Superior temporal gyrus (tissue), 1 donor: ENCODE results near the gene PPM1L.

ENCODE experiments used
- DNase-seq: peaks from one replicate; pipeline ENCODE4 v3.0.0-alpha.2; 2016; ENCODE audit errors: extremely low spot score

The PPM1L gene

DNA sequence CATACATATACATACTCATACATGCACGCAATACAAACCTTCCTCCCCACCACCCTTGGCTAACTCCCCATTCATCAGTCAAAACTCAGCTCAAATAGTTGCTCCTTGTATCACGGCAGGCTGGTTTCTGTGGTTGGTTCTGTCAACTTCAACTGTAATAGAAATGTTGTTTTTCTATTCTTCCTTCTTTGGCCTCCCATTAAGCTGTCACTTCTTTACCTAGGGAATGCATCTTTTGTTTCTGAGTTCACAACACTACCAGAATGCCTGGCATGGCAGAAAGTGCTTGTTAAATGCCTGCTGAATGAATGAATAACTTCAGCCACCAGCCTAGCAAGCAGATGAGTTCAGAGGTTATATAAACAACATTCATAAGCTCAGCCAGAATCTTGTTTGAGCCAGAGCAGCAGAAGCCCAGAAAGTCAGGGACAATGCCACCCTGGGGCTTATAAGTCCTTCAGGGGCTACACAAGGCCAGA lies 286.0 kb downstream of the PPM1L start:
- no peak for DNase-seq

DNA sequence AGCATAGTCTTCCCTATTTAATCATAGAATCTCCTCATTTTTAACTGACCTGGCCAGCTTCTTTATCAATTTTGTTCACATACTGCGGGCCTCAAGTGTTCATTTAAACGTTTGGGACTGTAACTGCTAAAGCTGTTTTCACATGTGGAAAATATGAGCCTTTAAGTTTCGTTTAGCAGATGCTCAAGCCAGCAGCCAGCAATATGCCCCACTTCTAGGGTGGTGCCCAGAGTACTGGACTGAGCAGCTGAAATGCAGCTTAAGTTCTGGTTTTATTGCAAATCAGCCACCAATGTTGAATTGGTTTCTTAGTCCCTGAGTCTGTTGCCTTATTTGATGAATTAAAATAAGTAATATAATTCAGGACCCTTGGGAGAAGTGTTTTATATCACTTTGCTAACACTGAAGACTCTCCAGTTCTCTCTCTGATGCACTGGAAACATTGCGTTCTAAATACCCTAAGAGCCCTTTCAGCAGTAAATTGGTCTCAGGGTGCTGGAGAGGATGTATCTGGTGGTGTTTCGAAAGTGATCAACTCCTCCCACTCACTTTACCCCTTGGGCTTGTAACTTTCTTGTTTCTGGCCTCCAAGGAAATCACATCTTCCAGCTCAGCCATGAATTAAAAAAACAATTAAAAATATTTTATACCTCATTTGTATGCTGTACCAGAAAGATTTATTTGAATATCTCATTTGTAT lies 287.5 kb downstream of the PPM1L start:
- no peak for DNase-seq

DNA sequence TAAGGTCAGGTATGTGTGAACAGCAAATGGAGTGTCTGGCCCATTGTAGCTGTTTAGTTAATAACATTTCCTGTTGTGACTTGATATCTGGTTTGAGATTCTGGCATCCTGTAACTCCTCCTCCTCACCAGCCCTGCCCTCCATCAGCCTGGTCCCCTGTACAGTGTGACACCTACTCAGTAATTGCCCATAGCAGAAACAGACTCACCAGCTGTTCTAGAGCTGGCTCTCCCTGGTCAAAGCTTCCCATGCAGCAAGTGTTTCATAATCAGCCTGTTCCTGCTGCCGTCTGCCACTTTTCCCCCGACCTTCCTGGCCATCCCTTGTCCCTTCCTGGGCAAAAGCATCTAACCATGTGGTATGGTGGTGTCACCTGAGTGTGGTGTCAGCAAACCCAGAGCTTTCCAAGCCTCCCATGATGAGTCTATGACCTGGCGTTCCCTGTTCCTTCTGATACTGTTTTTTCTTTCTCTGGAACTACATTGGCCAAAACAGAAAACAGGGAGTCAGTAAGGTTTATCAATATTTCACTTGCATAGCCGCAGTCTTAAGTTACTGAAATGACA lies 293.7 kb downstream of the PPM1L start:
- no peak for DNase-seq

DNA sequence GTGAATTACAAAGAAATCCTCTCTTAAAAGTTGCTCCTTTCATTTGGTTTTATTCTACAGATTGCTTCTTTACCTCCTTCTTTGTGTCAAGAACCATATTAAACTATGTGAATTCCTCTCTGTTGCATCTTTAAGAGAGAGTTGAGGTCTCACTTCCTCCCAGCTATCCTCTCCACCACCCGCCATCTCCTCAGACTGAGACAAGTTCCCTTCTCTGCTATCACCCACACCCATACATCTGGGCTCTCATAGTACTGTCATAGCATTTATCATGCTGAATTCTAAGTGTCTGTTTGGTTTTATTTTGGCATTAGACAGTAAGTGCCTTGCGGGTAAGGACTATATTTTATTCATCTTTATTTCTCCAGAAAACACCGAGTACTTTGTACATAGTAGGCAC lies 294.9 kb downstream of the PPM1L start:
- no peak for DNase-seq

DNA sequence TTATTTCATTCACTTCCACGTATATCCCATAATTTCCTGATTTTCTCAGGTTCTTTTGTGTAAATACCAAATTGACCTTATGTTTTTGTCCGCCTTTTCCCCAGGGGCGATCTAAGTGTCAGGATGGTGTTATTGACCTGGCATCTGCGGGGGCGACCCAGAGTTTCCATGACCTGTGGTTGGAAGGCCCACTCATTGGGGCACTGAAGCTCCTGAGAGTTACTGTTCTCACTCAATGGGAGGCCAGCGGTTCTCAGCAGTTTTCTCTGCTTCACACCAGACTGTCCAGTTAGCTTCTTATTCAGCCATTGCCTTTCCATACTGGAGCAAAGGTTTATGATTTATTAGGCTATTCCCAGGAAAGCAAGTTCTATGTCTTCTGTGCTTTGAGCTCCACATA lies 295.8 kb downstream of the PPM1L start:
- no peak for DNase-seq

DNA sequence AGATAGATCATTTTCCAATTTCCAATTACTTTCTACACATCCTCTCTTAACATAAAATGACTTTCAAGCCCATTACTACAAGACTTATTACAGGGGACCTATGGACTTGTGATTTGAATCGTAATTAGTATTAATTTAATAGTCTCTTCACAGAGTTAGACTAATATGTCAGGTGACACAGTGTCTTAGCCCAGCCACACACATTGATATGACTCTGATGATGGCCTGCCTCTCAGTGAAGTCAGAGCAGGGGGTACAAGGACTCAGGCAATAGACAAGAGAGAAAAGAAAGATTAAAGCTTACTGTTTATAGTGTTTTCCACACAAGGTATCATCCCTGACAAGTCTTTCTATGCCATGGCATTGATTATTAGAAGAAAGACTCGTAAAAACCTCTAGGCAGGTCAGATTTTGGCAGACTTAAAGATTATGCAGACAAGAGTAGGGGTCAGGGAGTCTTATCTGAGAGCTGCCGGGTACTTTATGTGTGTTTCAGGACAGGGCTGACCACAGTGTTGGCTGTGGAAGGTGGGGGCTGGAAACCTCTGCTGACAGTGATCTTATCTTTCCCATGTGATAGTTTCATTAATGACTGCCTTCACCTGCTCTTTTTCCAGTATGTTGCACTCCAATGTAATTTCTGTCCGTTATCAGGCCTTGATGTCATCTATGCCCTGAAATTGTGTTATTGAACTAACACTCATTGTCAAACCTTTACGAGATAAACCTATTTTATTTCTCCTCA lies 299.0 kb downstream of the PPM1L start:
- no peak for DNase-seq

DNA sequence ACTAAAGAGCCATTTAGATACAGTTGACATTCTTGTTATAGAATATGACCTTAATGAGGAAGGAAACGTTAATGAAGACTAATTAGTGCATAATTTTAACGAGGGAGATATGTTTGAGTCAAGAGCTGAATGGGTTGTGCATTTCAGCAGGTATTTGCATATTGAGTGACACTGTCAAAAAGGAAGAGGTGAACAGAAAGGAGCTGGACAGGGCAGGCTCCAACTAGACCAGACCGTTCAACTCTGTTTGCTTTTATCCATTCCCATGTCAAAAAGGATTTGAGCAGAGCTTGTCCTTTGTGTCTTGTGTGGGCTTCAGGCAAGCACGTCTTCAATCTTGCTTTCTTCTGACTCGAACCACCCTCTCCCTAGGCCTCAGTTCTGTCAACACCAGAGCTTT lies 308.4 kb downstream of the PPM1L start:
- no peak for DNase-seq

DNA sequence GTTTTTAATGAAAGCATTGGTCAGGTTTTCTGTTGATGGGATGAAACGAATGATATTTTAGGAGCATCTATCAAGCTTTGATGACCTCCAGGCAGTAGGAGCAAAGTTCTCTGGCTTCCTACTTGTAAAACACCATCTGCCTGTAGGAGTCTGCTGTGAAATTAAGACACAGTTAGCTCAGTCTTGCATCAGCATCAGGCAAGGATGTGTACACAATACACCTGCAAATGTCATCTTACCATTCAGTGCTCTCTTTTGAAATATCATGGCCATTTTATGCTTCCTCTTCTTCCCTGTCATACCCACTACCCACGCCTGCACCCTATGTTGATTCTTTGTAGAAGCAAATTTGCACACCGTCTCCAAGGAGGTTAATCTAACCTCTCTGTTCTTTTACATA lies 310.9 kb downstream of the PPM1L start:
- no peak for DNase-seq

DNA sequence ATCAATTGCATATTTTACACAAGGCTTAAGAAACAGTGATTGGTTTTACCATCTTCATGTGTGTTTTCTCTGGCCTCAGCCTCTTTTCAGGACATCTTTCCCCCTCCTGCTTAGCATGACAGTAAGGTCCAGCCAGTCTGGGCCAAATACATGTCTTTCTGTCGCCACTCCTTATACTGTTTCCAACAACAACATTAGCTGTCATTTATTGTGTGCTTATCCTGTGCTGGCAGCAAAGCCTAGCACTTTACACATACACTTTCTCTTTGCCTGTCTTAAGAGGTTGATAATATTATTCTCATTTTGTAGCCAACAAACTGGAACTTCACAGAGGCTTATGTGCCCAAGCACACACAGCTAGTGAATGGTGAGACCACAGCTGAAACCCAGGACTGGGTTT lies 311.3 kb downstream of the PPM1L start:
- DNase-seq, result no peak

DNA sequence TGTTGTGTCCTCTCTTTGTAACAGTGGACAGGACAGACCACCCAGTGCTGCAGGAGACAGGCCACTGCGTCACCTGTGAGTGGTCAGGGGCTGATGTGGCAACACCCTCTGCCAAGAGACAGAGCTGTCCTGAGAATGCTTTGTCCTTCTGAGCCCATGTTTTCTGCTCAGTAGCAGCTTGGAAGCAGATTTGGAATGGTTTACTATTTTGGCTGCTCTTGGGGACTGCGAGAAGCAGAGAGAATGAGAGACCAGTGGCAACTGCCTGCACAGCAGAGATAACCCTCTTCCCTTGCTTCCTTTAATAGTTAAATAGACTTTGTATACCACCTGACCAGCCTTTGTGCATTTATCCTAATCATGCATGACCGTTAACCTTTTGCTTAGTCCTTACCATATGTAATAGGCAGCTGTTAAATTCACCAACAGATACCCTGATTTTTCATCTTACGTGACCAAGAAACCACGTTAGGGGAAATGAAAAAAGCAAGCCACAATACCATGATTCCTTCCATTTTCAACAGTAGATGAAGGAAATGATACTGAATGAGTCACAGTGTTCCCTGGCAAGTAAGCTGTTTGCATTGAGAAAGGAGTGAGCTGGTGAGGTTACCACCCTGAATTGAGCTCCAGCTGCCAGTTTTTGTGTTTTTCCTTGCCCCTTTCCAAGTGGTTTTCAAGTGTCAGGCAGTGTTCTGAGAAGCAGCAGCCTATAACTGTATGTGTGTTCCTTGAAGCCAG lies 313.6 kb downstream of the PPM1L start:
- peak; percentile 68 for DNase-seq

DNA sequence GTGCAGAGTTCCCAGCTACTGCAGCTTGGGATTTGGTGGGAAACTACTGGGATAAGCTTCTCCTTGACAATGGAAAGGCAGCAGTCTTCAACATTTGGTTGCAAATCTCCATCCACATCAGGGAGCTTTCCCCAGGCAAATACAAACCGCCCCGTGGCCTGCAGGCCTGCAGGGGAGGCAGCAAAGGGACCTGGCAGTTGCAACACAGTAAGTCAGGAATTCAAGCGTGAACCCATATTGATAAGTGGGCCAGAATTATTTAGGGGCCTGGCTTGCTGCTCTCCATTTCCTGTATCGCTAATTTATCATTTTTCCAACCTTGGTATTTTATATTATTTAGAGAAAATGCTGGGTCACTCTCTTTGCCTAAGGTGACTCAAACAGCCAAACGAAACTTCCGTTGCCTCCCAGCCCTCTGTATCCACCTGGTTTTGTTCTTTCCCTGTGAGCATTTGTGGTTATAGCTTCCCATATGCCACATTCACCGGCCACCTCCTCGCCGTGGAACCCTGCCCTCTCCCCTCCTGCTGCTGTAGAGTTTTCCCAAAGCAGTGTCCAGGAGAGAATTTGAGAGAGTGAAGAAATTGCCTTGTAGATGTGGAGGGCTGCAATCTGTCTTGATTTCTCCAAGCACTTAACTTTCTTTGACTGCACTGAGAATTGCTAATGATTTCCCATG lies 314.4 kb downstream of the PPM1L start:
- no peak for DNase-seq

DNA sequence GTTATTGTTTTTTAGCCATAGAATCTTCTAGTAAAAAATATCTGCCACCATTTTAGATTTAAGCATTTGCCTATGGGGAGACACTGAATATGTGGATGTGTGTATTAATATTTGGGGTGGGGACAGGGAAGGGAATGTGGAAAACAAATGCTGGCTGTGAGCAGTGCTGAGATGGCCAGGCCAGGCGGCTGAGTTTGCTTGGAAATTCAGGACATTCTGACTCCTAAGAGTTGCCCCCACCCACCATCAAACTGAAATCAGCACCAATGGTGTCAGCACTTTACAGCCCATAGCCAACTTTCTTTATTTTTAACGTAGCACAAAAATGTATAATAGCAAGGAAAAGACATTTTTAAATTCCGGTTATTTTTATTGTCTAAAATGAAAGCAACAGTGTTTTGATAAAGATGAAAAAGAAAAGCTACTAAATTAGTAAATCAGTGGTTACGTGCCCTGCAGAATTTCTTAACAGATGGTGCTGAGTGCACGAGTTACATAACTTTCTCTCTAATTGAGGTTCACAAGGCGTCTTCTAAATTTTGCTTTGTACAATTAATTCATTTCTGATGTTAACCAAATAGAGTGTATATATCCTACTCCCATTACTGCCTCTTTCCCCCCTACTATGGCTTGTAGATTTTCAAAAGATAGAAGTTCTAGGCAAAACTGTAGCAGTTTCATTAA lies 315.1 kb downstream of the PPM1L start:
- DNase-seq, result peak; percentile 56

DNA sequence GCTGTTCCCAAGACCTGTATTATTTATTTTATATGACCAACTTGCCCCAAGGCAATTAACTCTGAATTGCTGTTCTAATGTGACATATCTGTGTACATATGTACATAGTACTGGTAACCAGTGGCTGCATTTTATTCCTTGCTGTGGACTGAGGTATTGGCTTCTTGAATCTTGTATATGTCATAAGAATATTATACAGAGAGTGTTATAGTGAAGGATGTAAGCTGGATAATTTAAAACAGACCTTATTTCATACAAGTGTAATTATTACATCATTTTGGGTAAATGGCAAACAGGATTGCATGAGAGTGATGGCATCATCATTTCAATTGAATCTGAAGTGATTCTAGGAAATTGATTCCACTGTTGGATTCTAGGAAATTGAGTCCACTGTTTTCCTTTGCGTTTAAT lies 316.2 kb downstream of the PPM1L start:
- no peak for DNase-seq

DNA sequence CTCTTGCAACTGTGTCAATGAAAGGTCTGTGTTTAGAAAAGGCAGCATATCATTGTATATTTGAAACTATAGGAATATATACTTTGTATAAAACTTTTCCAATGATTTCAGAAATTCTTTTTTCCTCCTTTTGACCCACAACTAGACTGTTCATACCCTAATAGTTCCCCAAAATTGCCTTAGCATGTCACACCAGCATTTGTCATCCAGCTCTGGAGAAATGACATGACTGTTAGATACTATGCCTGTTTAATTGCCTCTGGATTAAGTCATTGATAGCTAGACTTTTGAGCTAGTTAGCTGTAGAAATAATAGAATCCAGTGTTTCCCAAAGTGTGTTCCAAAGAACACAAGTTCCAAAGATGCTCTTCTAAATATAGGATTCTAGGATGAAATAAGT lies 316.7 kb downstream of the PPM1L start:
- DNase-seq, result no peak

DNA sequence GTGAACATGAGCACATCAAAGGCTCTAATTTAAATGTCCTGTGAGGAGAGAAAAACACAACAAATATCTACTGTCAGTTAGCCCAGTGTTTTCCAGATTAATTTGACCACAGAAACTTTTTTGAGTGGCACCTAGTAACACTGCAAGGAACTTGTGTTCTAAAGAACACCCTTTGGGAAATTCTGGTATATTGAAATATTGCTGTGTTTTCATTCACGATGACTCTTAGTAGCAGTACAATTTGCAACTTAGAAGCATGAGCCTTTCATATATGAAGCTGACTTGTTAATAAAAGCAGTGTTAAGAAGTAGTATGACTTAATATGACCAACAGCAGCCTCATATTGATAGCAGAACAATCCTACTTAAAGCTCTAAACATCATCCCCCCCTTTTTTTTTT lies 317.1 kb downstream of the PPM1L start:
- DNase-seq, result no peak

DNA sequence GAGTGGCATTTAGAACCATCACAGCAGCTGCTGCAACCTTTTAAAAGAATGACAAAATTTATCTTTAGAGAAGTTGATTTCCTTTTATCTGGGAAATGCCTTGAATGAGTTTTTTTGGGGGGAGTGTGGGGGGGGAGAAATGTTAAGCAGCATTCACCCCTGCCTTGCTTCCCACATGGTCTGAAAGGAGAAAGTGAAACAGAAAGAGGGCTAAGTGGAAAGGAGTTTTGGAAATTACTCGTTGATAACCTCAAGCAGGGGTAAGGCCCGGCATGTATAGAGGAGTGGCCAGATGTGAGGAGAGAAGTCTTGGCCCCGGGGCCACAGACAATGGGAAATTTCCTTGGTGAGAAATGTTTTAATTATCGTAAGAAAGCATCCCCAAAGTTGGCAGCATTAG lies 325.6 kb downstream of the PPM1L start:
- no peak for DNase-seq

DNA sequence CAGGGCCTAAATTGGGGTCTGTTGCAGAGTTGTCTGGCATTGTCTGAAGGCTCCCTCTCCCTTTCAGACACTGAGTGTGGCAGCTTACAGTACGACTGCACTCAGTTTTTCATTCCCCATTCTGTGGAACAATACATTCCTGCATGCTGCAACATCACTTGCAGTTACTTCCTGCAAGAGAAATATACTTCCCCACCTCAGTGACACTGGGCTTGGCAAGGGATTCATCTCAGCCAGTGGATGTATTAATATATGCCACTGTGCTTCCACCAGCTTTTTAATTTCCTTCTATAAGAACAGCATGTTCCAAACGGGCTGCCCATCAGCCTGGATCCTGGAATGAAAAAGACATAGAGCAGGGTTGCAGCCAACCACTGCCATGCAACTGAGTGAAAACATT lies 326.0 kb downstream of the PPM1L start:
- DNase-seq, result no peak

DNA sequence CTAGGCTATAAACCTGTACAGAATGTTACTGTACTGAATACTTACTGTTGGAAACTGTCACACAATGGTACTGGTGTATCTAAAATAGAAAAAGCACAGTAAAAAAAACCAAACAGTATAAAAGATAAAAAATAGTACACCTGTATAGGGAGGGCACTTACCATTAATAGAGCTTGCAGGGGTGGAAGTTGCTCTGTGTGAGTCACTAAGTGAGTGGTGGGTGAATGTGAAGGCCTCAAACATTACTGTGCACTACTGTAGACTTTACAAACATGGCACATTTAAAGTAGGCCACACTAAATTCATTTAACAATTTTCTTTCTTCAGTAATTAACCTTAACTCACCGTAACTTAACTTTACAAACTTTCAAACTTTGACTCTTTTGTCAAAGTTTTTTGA lies 327.1 kb downstream of the PPM1L start:
- no peak for DNase-seq

DNA sequence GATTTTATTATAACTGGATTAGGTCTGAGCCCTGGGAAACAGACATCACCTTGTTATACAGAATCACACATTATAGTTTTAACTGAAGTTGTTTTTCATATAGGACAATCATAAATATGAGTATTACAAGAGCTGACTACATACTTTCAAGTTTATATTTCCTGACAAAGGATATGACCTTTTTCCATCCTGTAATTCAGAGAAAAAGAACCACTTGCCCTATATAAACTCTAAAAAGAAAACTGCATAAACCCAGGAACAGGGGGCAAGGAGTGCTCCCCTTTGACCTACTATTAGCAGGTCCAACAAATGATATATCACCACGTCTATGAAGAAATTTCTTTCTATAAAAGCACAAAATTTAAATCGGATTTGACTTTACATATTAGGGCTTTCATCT lies 328.2 kb downstream of the PPM1L start:
- DNase-seq, result no peak

DNA sequence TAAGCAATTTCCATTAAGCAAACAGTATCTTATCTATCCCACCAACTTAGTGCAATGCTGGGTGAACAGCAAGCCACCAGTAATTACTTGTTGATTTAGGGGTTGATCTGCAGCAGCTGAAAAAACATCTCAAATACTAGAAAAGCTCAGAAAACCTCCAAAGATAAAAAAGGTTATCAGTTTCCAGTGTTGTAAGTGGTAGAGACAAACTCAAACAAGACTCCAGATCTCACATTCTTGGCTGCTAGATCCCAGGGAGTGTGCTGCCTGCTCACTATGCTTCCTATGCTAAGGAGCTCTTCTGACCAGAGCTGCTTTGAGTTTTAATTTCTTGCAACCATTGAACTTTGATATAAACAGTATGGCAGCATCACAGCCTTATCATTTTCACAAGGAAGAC lies 337.9 kb downstream of the PPM1L start:
- DNase-seq, result no peak

DNA sequence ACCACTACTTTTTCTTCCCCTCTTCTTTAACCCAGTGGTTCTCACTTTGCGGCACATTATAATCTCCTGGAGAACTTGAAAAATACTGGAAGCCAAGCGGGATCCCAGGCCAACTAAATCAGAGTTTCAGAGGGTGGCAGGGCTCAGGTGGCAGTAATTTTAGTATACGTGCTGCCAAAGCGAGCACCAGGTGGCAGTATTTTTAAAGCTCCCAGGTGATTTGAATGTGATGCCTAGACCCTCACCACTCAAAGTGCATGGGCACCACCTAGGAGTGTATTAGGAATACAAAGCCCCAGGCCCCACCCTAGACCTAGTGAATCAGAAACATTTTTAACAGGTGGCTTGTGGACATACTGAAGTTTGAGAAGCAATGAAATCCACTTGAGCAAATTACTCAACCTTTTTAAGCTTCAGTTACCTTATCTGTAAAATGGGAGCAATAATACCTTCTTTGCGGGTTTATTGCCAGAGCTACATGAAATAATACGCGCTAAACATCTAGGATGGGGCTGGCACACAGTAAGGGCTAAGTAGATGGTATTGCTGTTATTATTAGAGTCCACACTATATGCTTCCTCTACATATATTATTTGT lies 340.8 kb downstream of the PPM1L start:
- no peak for DNase-seq
